Aorta (tissue), 5 donors: ENCODE data around the gene ANGEL1. TPM values are rescaled to one million over a fixed set of nuclear protein-coding genes. Genes with fewer than 3 reads are reported as not detected.

Source experiments
- ATAC-seq: fragments of 200-7000 bp; cut with Tn5 transposase; one replicate; pipeline ENCODE4 v1.9.1; 2022; ENCODE audit warnings: moderate library complexity; ENCODE audit not compliant: low FRiP score
- DNase-seq, 2 donors: peaks; one replicate each; pipeline ENCODE4 v3.0.0-alpha.2; 2020
- H3K27ac ChIP-seq, 2 donors: one replicate each; pipeline ENCODE4 v1.5.1; 2013; ENCODE audit warnings: low read length in 2 of 2, mild to moderate bottlenecking in 2 of 2, moderate library complexity in 2 of 2, control low read depth in 1 of 2, inconsistent platforms in 1 of 2, low read depth in 1 of 2
- H3K27me3 ChIP-seq, 2 donors: one replicate each; pipeline ENCODE4 v1.6.1; 2013; ENCODE audit warnings: control low read depth in 1 of 2, low read length in 1 of 2, mild to moderate bottlenecking in 1 of 2, moderate library complexity in 1 of 2; ENCODE audit not compliant: insufficient read depth in 2 of 2, control insufficient read depth in 1 of 2
- H3K36me3 ChIP-seq, 2 donors: one replicate each; pipeline ENCODE4 v1.6.1; 2013; ENCODE audit warnings: control low read depth in 1 of 2, low read length in 1 of 2, mild to moderate bottlenecking in 1 of 2; ENCODE audit not compliant: insufficient read depth in 2 of 2, control insufficient read depth in 1 of 2
- H3K4me1 ChIP-seq, 2 donors: one replicate each; pipeline ENCODE4 v1.6.1; 2013; ENCODE audit warnings: low read length in 2 of 2, control low read depth in 1 of 2, mild to moderate bottlenecking in 1 of 2, moderate library complexity in 1 of 2; ENCODE audit not compliant: insufficient read depth in 2 of 2, control insufficient read depth in 1 of 2
- H3K4me3 ChIP-seq, 2 donors: one replicate each; pipeline ENCODE4 v1.5.1; 2013; ENCODE audit warnings: low read length in 2 of 2, control low read depth in 1 of 2, mild to moderate bottlenecking in 1 of 2
- H3K9me3 ChIP-seq: one replicate; pipeline ENCODE4 v1.6.1; 2013; ENCODE audit warnings: mild to moderate bottlenecking, low read length; ENCODE audit not compliant: control insufficient read depth
- WGBS, 2 donors: extraction: QIAGEN DNeasy Blood & Tissue Kit; methylation state at CpG; one replicate each; pipeline ENCODE4 v1.1.7; 2013; 5-methylcytosine and 5-hydroxymethylcytosine counted together
- intact Hi-C, 2 donors: fragments of 100-400 bp; cut with DNase I; formaldehyde crosslinking; loops; one replicate each; pipeline versions ENCODE4 v1.14.2 to v1.15.0; 2022
- polyA plus RNA-seq, 2 donors: library from polyadenylated mRNA; stranded (reverse); fragments of 200-250 nt; gene quantifications; one replicate each; pipeline ENCODE4 v1.2.3, GENCODE V29; 2013
- total RNA-seq, 2 donors: library from RNA; stranded (reverse); fragmentation: NEBNext Ultra II Directional; extraction: Animal tissue kit (Norgen Biotek cat#: 25700); gene quantifications; one replicate each; pipeline ENCODE4 v1.2.1, GENCODE V29; 2021
- donor health status: healthy with polysubstance abuse.
- donor health status: Bipolar disorder and iron deficiency.
- donor health status: DM: no; HTN: no; CAD: no.
- donor health status: DM: no; HTN: no; CAD: no.
- donor health status: DM: yes; HTN: yes; CAD: no.

The ANGEL1 gene
- total and polyA plus RNA-seq, 4 donors = 1.1 to 32.2 (median 13.4) TPM

GRCh38 chr14:76810525-76810924 lies 2.2 kb downstream of the ANGEL1 start:
- no peak for DNase-seq
- no peak for ATAC-seq
- H3K27ac ChIP-seq = no peak overlapping the region
- H3K9me3 ChIP-seq = no peaks in the 10 kb centered on the region
- H3K4me3 ChIP-seq = peak overlapping the region in 1 of 2 donors; percentile 9
- no peaks in the 10 kb centered on the region for H3K27me3 ChIP-seq
- H3K4me1 ChIP-seq = peaks cover 0 to 3% of the 10 kb centered on the region in 2 donors
- H3K36me3 ChIP-seq = peaks cover 0 to 6% of the 10 kb centered on the region in 2 donors
- 31 to 32% methylated on average over 3 of the region's 3 CpGs for WGBS, 2 donors
- intact Hi-C loops = loop anchor here in 1 of 2 donors (5.0 kb wide), 1 partner anchor 38 kb away; no protein-coding TSS in a partner anchor

GRCh38 chr14:76808990-76809389 lies 3.7 kb downstream of the ANGEL1 start:
- peaks cover 0 to 6% of the 10 kb centered on the region in 2 donors for H3K36me3 ChIP-seq
- H3K4me3 ChIP-seq = no peak overlapping the region
- H3K4me1 ChIP-seq = peaks cover 0 to 3% of the 10 kb centered on the region in 2 donors
- 96 to 97% methylated on average over 4 of the region's 4 CpGs for WGBS, 2 donors
- no peaks in the 10 kb centered on the region for H3K27me3 ChIP-seq
- H3K27ac ChIP-seq = no peak overlapping the region
- intact Hi-C loops = no loop called here
- no peak for ATAC-seq
- no peaks in the 10 kb centered on the region for H3K9me3 ChIP-seq
- no peak for DNase-seq

- Histone ChIP-seq H3K4me1 (peaks cover 0 to 1% of the 10 kb centered on the region in 2 donors), H3K27me3 (no peaks in the 10 kb centered on the region), H3K4me3 (no peak overlapping the region), H3K36me3 (peaks cover 0 to 12% of the 10 kb centered on the region in 2 donors), H3K9me3 (no peaks in the 10 kb centered on the region), H3K27ac (no peak overlapping the region)
- DNase-seq = no peak
- WGBS, 2 donors = 69 to 96% methylated on average over 1 of the region's 1 CpG
- no peak for ATAC-seq
- intact Hi-C loops = no loop called here
Measured at GRCh38 chr14:76808011-76808410, 4.7 kb downstream of the ANGEL1 start.

- intact Hi-C loops = no loop called here
Measured at GRCh38 chr14:76806446-76806845, 6.2 kb downstream of the ANGEL1 start.

GRCh38 chr14:76793956-76794355 lies 18.7 kb downstream of the ANGEL1 start:
- ATAC-seq = no peak
- WGBS, 2 donors = 90% methylated on average over 5 of the region's 5 CpGs
- Histone ChIP-seq H3K4me3 (no peak overlapping the region), H3K36me3 (peaks cover 5 to 7% of the 10 kb centered on the region in 2 donors), H3K9me3 (no peaks in the 10 kb centered on the region), H3K27me3 (no peaks in the 10 kb centered on the region), H3K4me1 (no peaks in the 10 kb centered on the region), H3K27ac (no peak overlapping the region)
- DNase-seq = no peak
- intact Hi-C loops = no loop called here

More at GRCh38 chr14:76806446-76806845, 6.2 kb downstream of the ANGEL1 start:
- ATAC-seq (no peak), DNase-seq (no peak)
- no peaks in the 10 kb centered on the region for H3K9me3 ChIP-seq
- WGBS, 2 donors = 94 to 95% methylated on average over 12 of the region's 12 CpGs
- H3K4me1 ChIP-seq = no peaks in the 10 kb centered on the region
- H3K27ac ChIP-seq = no peak overlapping the region
- H3K27me3 ChIP-seq = no peaks in the 10 kb centered on the region
- H3K36me3 ChIP-seq = peaks cover 0 to 12% of the 10 kb centered on the region in 2 donors
- H3K4me3 ChIP-seq = no peak overlapping the region

GRCh38 chr14:76793324-76793723 lies 19.4 kb downstream of the ANGEL1 start:
- DNase-seq = no peak
- no peak for ATAC-seq
- Histone ChIP-seq H3K27me3 (no peaks in the 10 kb centered on the region), H3K9me3 (no peaks in the 10 kb centered on the region), H3K36me3 (peaks cover 5 to 7% of the 10 kb centered on the region in 2 donors), H3K4me1 (no peaks in the 10 kb centered on the region), H3K27ac (no peak overlapping the region), H3K4me3 (no peak overlapping the region)
- intact Hi-C loops = no loop called here
- WGBS, 2 donors = 88 to 90% methylated on average over 3 to 4 of the region's 4 CpGs

- no peak overlapping the region for H3K27ac ChIP-seq
- DNase-seq = no peak
- no peaks in the 10 kb centered on the region for H3K4me1 ChIP-seq
- H3K36me3 ChIP-seq = peaks cover 3 to 4% of the 10 kb centered on the region in 2 donors
- no peaks in the 10 kb centered on the region for H3K27me3 ChIP-seq
- no peak for ATAC-seq
- no peaks in the 10 kb centered on the region for H3K9me3 ChIP-seq
- H3K4me3 ChIP-seq = no peak overlapping the region
- intact Hi-C loops = no loop called here
- 98 to 99% methylated on average over 2 of the region's 2 CpGs for WGBS, 2 donors
Measured at GRCh38 chr14:76792422-76792821, 20.3 kb downstream of the ANGEL1 start.

GRCh38 chr14:76786601-76787000 lies 26.1 kb downstream of the ANGEL1 start:
- Histone ChIP-seq H3K4me1 (peaks cover 0 to 3% of the 10 kb centered on the region in 2 donors), H3K36me3 (peaks cover 0 to 4% of the 10 kb centered on the region in 2 donors), H3K27ac (no peak overlapping the region), H3K9me3 (no peaks in the 10 kb centered on the region), H3K27me3 (no peaks in the 10 kb centered on the region), H3K4me3 (no peak overlapping the region)
- 98 to 100% methylated on average over 2 of the region's 2 CpGs for WGBS, 2 donors
- intact Hi-C loops = no loop called here
- no peak for ATAC-seq
- no peak for DNase-seq

- no peak overlapping the region for H3K4me3 ChIP-seq
- H3K4me1 ChIP-seq = peaks cover 0 to 3% of the 10 kb centered on the region in 2 donors
- peak; percentile 86 to 91 for DNase-seq
- intact Hi-C loops = loop anchor here (1.0 to 2.0 kb wide), 2 partner anchors 74 to 75 kb away; no protein-coding TSS in a partner anchor
- no peak overlapping the region for H3K27ac ChIP-seq
- WGBS, 2 donors = 6 to 9% methylated on average over 2 of the region's 2 CpGs
- H3K36me3 ChIP-seq = no peaks in the 10 kb centered on the region
- H3K9me3 ChIP-seq = no peaks in the 10 kb centered on the region
- no peaks in the 10 kb centered on the region for H3K27me3 ChIP-seq
- peak; percentile 92 for ATAC-seq
Measured at GRCh38 chr14:76784881-76785280, 27.8 kb downstream of the ANGEL1 start.
